Right atrium auricular region (tissue), 2 donors: ENCODE results near the gene ADAMTS17. TPM values are rescaled to one million over a fixed set of nuclear protein-coding genes. Genes with fewer than 3 reads are reported as not detected.

Experiments used
- DNase-seq: peaks from one replicate; pipeline ENCODE4 v3.0.0-alpha.2; 2019; ENCODE audit warnings: low spot score
- H3K27ac ChIP-seq, 2 donors: fragments of 200-600 bp; sonication (generic); 1 replicate in 1 of 2; 2 replicates in 1 of 2; pipeline ENCODE4 v1.5.1; 2016 to 2019
- H3K27me3 ChIP-seq, 2 donors: fragments of 200-600 bp; sonication (generic); one replicate each; pipeline versions ENCODE4 v1.5.1 to v1.6.0; 2017 to 2019
- H3K36me3 ChIP-seq: fragments of 200-600 bp; sonication (generic); one replicate; pipeline ENCODE4 v1.5.1; 2016
- H3K4me1 ChIP-seq, 2 donors: fragments of 200-600 bp; sonication (generic); one replicate each; pipeline versions ENCODE4 v1.5.1 to v1.6.0; 2017 to 2019
- H3K4me3 ChIP-seq, 2 donors: fragments of 200-600 bp; sonication (generic); 1 replicate in 1 of 2; 2 replicates in 1 of 2; pipeline ENCODE4 v1.5.1; 2017 to 2019; ENCODE audit warnings: mild to moderate bottlenecking in 1 of 2, moderate library complexity in 1 of 2
- H3K9me3 ChIP-seq, 2 donors: fragments of 200-600 bp; sonication (generic); one replicate each; pipeline ENCODE4 v1.5.1; 2019
- CTCF ChIP-seq, 2 donors: fragments of 200-600 bp; sonication (generic); IDR thresholded peaks; one replicate each; pipeline ENCODE4 v1.5.1; 2019; ENCODE audit warnings: antibody characterized with exemption in 2 of 2
- total RNA-seq, 2 donors: library from RNA; depleted of rRNA; stranded (reverse); fragments of >200 nt; gene quantifications; one replicate each; pipeline ENCODE4 v1.1.0, GENCODE V29; 2016

Gene ADAMTS17
- total RNA-seq, 2 donors from 2014 or later, result 3.6 to 4.4 TPM

GRCh38 chr15:100250176-100250800, 91.5 kb downstream of the ADAMTS17 start:
- Histone ChIP-seq H3K27ac (peak overlapping the region in 1 of 2 donors; percentile 53), H3K4me1 (peaks cover 0 to 3% of the 10 kb centered on the region in 2 donors), H3K27me3 (no peaks in the 10 kb centered on the region), H3K36me3 (no peaks in the 10 kb centered on the region), H3K4me3 (no peak overlapping the region), H3K9me3 (no peaks in the 10 kb centered on the region)
- DNase-seq, result no peak
- no peak for TF ChIP-seq CTCF (IDR thresholded peaks at IDR 0.05)

GRCh38 chr15:100249096-100249815, 92.5 kb downstream of the ADAMTS17 start:
- no peaks in the 10 kb centered on the region for H3K36me3 ChIP-seq
- no peaks in the 10 kb centered on the region for H3K27me3 ChIP-seq
- no peak for DNase-seq
- peaks cover 0 to 3% of the 10 kb centered on the region in 2 donors for H3K4me1 ChIP-seq
- no peak overlapping the region for H3K27ac ChIP-seq
- H3K4me3 ChIP-seq, result no peak overlapping the region
- no peak for TF ChIP-seq CTCF (IDR thresholded peaks at IDR 0.05)
- no peaks in the 10 kb centered on the region for H3K9me3 ChIP-seq

- no peak for DNase-seq
- Histone ChIP-seq H3K9me3 (no peaks in the 10 kb centered on the region), H3K36me3 (no peaks in the 10 kb centered on the region), H3K4me3 (no peak overlapping the region), H3K4me1 (peaks cover 0 to 3% of the 10 kb centered on the region in 2 donors), H3K27ac (no peak overlapping the region), H3K27me3 (no peaks in the 10 kb centered on the region)
- TF ChIP-seq CTCF (IDR thresholded peaks at IDR 0.05), result no peak
Observed at GRCh38 chr15:100248236-100248635, 93.5 kb downstream of the ADAMTS17 start.

GRCh38 chr15:100247228-100248225, 94.2 kb downstream of the ADAMTS17 start:
- Histone ChIP-seq H3K36me3 (no peaks in the 10 kb centered on the region), H3K27ac (no peak overlapping the region), H3K4me1 (peaks cover 0 to 3% of the 10 kb centered on the region in 2 donors), H3K27me3 (no peaks in the 10 kb centered on the region), H3K4me3 (no peak overlapping the region), H3K9me3 (no peaks in the 10 kb centered on the region)
- DNase-seq, result no peak
- TF ChIP-seq CTCF (IDR thresholded peaks at IDR 0.05), result no peak

GRCh38 chr15:100245855-100246254, 95.9 kb downstream of the ADAMTS17 start:
- Histone ChIP-seq H3K27ac (no peak overlapping the region), H3K4me3 (no peak overlapping the region), H3K9me3 (no peaks in the 10 kb centered on the region), H3K4me1 (peaks cover 0 to 14% of the 10 kb centered on the region in 2 donors), H3K27me3 (no peaks in the 10 kb centered on the region), H3K36me3 (no peaks in the 10 kb centered on the region)
- no peak for TF ChIP-seq CTCF (IDR thresholded peaks at IDR 0.05)
- DNase-seq, result no peak
